AG09309 (cell line): Measurements from ENCODE around the gene STIM1.
"Not testable (repeated sequence)": the region's sequence is repeated elsewhere in the genome, so short reads cannot be mapped to it uniquely, and the experiment has no call there.

Experiments used
- DNase-seq: peaks from one replicate; pipeline ENCODE4 v3.0.0-alpha.2; 2010; ENCODE audit warnings: low read depth
- H3K4me3 ChIP-seq: 2 replicates; pipeline ENCODE4 v1.5.1; 2011; ENCODE audit warnings: mild to moderate bottlenecking, low read depth, low read length, moderate library complexity; ENCODE audit not compliant: control insufficient read depth
- TF ChIP-seq, protein P1 (sequence below): IDR thresholded peaks from 2 replicates; pipeline ENCODE4 v1.5.1; 2011; ENCODE audit warnings: mild to moderate bottlenecking, low read depth, low read length, inconsistent platforms; ENCODE audit not compliant: insufficient read depth, control insufficient read depth; ENCODE audit errors: missing control alignments

Gene STIM1

DNA sequence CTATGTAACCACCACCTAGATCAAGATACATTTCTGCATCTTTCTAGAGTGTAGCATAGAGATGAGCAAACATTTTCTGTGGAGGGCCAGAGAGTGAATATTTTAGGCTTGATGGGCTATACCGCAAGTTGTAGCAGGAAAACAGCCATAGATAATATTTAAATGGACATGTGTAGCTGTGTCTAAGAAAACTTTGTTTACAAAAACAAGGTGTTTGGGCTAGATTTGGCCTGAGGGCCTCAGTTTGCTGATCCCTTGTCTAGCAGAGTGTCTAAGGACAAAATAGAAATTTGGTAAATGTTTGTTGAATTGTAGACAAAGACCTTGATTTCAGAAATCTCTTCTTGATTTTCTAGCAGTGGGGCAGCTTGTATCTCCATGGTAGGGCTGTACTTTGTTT is 36.3 kb downstream of the STIM1 start:
- no peak overlapping the region for H3K4me3 ChIP-seq
- DNase-seq = no peak
- TF ChIP-seq, protein P1, sequence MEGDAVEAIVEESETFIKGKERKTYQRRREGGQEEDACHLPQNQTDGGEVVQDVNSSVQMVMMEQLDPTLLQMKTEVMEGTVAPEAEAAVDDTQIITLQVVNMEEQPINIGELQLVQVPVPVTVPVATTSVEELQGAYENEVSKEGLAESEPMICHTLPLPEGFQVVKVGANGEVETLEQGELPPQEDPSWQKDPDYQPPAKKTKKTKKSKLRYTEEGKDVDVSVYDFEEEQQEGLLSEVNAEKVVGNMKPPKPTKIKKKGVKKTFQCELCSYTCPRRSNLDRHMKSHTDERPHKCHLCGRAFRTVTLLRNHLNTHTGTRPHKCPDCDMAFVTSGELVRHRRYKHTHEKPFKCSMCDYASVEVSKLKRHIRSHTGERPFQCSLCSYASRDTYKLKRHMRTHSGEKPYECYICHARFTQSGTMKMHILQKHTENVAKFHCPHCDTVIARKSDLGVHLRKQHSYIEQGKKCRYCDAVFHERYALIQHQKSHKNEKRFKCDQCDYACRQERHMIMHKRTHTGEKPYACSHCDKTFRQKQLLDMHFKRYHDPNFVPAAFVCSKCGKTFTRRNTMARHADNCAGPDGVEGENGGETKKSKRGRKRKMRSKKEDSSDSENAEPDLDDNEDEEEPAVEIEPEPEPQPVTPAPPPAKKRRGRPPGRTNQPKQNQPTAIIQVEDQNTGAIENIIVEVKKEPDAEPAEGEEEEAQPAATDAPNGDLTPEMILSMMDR = no peak

DNA sequence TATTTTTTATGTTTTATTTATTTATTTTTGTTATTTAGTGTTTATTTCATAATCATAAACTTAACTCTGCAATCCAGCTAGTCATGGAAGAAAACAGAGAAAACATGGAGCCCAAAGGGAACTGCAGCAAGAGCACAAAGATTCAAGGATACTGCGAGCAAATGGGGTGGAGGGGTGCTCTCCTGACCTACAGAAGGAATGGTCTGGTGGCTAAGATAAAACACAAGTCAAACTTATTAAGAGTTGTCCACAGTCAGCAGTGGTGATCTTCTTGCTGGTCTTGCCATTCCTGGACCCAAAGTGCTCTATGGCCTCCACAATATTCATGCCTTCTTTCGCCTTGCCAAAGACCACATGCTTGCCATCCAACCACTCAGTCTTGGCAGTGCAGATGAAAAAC is 36.7 kb downstream of the STIM1 start:
- TF ChIP-seq, protein P1 = no peak
- no peak overlapping the region for H3K4me3 ChIP-seq
- DNase-seq = no peak

DNA sequence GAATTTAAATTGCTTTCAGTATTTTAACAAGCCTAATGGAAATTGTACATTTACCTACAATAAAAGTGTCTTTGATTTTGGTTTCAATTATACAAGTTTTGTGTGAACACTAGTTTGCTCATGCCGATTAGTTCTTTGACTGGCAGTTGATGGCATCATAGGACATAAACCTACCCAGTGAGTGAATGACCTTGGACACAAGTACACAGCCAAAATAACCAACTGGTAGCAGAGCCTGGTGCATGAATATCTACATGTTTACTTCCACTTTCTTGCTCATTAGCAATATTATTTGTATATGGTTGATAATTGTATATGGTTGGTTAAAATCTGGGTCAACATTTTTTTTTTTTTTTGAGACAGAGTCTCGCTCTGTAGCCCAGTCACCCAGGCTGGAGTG is 37.8 kb downstream of the STIM1 start:
- no peak overlapping the region for H3K4me3 ChIP-seq
- TF ChIP-seq, protein P1 = no peak
- no peak for DNase-seq

DNA sequence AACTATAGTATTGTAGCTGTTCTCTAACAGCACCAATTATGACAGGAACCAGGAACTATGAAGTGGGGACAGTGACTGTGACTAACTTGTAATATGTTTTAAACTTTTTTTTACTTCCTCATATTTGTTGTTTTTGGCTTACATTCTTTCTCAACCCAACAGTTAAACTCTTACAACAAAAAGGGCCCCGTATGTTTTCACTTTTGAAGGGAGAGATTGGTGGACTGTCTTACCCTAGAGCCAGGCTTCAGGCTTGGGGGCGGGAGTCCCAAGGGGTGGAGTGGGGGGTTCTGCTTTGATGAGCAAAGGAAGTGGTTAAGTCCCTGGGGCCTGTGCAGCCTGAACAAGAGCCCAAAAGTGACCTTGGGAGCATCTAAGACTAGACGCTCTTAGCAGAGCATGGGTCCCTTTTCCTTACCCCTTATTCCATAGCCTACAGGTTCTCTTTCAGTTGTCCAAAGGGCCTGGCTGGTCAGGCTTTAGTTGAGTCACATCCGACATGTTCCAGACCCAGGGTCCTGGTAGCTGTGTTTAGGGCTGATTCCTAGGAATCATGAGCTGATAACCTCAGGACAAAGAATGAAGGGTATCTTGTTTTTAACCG is 38.8 kb downstream of the STIM1 start:
- no peak overlapping the region for H3K4me3 ChIP-seq
- DNase-seq = no peak
- TF ChIP-seq, protein P1 = no peak

DNA sequence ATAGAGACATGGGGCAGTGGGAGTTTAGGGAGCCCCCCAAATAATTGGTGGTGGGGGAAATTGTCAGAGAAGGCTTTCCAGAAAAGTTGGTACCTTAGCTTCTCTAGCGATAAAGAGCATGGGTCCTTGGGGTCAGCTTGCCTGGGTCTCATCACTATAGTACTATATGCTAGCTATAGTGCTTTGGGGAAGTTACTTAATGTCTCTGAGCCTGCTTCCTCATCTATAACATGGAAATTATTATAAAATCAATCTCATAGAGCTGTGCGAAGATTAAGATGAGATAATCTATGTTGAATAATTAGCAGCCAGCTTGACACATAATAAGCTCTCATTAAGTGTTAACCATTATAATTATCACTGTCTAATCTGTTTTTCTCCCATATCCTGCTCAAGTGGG is 41.2 kb downstream of the STIM1 start:
- DNase-seq = no peak
- no peak overlapping the region for H3K4me3 ChIP-seq
- TF ChIP-seq, protein P1 = no peak

DNA sequence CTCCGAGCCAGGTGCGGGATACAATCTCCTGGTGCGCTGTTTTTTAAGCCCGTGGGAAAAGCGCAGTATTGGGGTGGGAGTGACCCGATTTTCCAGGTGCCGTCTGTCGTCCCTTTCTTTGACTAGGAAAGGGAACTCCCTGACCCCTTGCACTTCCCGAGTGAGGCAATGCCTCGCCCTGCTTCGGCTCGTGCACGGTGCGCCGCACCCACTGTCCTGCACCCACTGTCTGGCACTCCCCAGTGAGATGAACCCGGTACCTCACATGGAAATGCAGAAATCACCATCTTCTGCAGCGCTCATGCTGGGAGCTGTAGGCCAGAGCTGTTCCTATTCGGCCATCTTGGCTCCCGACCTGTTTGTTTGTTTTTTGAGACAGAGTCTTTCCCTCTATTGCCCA is 44.8 kb downstream of the STIM1 start:
- DNase-seq = not testable (repeated sequence)

DNA sequence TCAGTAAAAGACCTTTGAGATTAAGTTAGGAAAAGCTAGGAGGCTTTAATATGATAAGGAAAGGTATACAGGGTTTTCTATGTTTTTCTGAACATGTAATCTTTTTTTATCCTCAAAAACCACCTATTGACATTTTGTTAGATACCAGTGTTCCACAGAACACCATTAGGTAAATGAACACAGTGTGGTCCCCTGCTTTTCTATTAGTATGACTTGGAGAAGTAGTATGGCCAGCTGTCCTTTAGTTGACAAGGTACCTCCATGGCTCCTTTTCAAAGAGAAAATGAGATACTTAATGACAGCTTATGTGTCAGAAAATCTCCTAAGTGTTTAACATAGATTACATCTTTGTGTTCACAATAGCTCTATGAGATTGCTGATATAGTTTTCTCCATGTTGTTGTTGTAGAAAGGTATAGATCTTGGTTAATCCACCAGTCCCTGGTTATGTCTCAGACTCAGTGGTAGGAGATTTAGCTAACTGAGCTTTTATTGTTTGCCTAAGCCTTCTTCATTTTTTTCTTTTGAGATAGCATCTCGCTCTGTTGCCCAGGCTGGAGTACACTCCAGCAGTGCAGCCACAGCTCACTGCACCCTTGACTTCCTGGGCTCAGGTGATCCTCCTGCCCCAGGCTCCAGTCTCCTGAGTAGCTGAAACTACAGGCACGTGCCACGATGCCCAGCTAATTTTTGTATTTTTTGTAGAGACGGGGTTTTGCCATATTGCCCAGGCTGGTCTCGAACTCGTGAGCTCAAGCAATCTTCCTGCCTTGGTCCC is 46.0 kb downstream of the STIM1 start:
- DNase-seq = no peak
- TF ChIP-seq, protein P1 = no peak
- no peak overlapping the region for H3K4me3 ChIP-seq

More for the DNA sequence above, 44.8 kb downstream of the STIM1 start:
- not testable (repeated sequence) for H3K4me3 ChIP-seq
